HUES6 (cell line): Measurements from ENCODE around the gene SELE.
"Not testable (repeated sequence)": the region's sequence is repeated elsewhere in the genome, so short reads cannot be mapped to it uniquely, and the experiment has no call there.

Experiments used
- H3K27ac ChIP-seq: 2 replicates; pipeline ENCODE4 v1.7.0; 2013; ENCODE audit warnings: low read depth, mild to moderate bottlenecking, low read length, inconsistent platforms
- H3K27me3 ChIP-seq: 2 replicates; pipeline ENCODE4 v1.6.1; 2013; ENCODE audit warnings: low read length; ENCODE audit not compliant: control insufficient read depth, insufficient read depth
- H3K36me3 ChIP-seq: 2 replicates; pipeline ENCODE4 v1.6.1; 2013; ENCODE audit warnings: low read length; ENCODE audit not compliant: control insufficient read depth, insufficient read depth
- H3K4me1 ChIP-seq: 2 replicates; pipeline ENCODE4 v1.6.1; 2013; ENCODE audit warnings: low read length; ENCODE audit not compliant: control insufficient read depth, insufficient read depth
- H3K4me3 ChIP-seq: 2 replicates; pipeline ENCODE4 v1.5.1; 2013; ENCODE audit warnings: low read depth, low read length
- H3K9ac ChIP-seq: one replicate; pipeline ENCODE4 v1.6.1; 2013; ENCODE audit warnings: mild to moderate bottlenecking, low read length
- H3K9me3 ChIP-seq: 2 replicates; pipeline ENCODE4 v1.6.1; 2013; ENCODE audit warnings: low read depth, low read length; ENCODE audit not compliant: control insufficient read depth, insufficient read depth

SELE gene

GRCh38 chr1:169698976-169699375, 34.9 kb downstream of the SELE start:
- H3K4me3 ChIP-seq, result no peak overlapping the region
- H3K9ac ChIP-seq, result no peak overlapping the region
- no peaks in the 10 kb centered on the region for H3K36me3 ChIP-seq
- H3K4me1 ChIP-seq, result no peaks in the 10 kb centered on the region
- H3K9me3 ChIP-seq, result no peaks in the 10 kb centered on the region
- H3K27ac ChIP-seq, result no peak overlapping the region
- H3K27me3 ChIP-seq, result 0 out of 2 replicates have a peak, but pooled peaks cover 3% of the 10 kb centered on the region

GRCh38 chr1:169697755-169698154, 36.1 kb downstream of the SELE start:
- Histone ChIP-seq H3K9ac (no peak overlapping the region), H3K4me3 (no peak overlapping the region)

GRCh38 chr1:169696273-169697100, 37.4 kb downstream of the SELE start:
- no peak overlapping the region for H3K27ac ChIP-seq

More at GRCh38 chr1:169697755-169698154, 36.1 kb downstream of the SELE start:
- H3K36me3 ChIP-seq, result no peaks in the 10 kb centered on the region
- peaks cover 8% of the 10 kb centered on the region; the same call in 1 of the 2 replicates for H3K27me3 ChIP-seq
- no peaks in the 10 kb centered on the region for H3K4me1 ChIP-seq
- no peak overlapping the region for H3K27ac ChIP-seq
- H3K9me3 ChIP-seq, result no peaks in the 10 kb centered on the region

GRCh38 chr1:169694304-169695075, 39.4 kb downstream of the SELE start:
- H3K4me1 ChIP-seq, result peaks cover 19% of the 10 kb centered on the region

More at GRCh38 chr1:169696273-169697100, 37.4 kb downstream of the SELE start:
- H3K4me1 ChIP-seq, result 0 out of 2 replicates have a peak, but pooled peaks cover under 1% of the 10 kb centered on the region
- H3K4me3 ChIP-seq, result no peak overlapping the region
- no peaks in the 10 kb centered on the region for H3K9me3 ChIP-seq
- no peaks in the 10 kb centered on the region for H3K36me3 ChIP-seq
- peaks cover 18% of the 10 kb centered on the region; the same call in 1 of the 2 replicates for H3K27me3 ChIP-seq
- H3K9ac ChIP-seq, result no peak overlapping the region

GRCh38 chr1:169692756-169693460, 41.0 kb downstream of the SELE start:
- Histone ChIP-seq H3K9ac (no peak overlapping the region), H3K4me3 (no peak overlapping the region), H3K27ac (no peak overlapping the region), H3K27me3 (peaks cover 49% of the 10 kb centered on the region; the same call in 1 of the 2 replicates), H3K4me1 (peaks cover 20% of the 10 kb centered on the region), H3K36me3 (no peaks in the 10 kb centered on the region), H3K9me3 (no peaks in the 10 kb centered on the region)

More at GRCh38 chr1:169694304-169695075, 39.4 kb downstream of the SELE start:
- H3K9me3 ChIP-seq, result no peaks in the 10 kb centered on the region
- H3K27me3 ChIP-seq, result peaks cover 37% of the 10 kb centered on the region; the same call in 1 of the 2 replicates
- H3K4me3 ChIP-seq, result no peak overlapping the region
- H3K27ac ChIP-seq, result no peak overlapping the region
- H3K36me3 ChIP-seq, result no peaks in the 10 kb centered on the region
- no peak overlapping the region for H3K9ac ChIP-seq

- Histone ChIP-seq H3K36me3 (no peaks in the 10 kb centered on the region), H3K4me3 (0 out of 2 replicates have a peak overlapping the region, but pooled peaks have one; percentile 8), H3K27me3 (peaks cover 63% of the 10 kb centered on the region; the same call in 1 of the 2 replicates), H3K9me3 (no peaks in the 10 kb centered on the region; the same call in 1 of the 2 replicates), H3K4me1 (peaks cover 20% of the 10 kb centered on the region), H3K9ac (no peak overlapping the region), H3K27ac (no peak overlapping the region)
Observed at GRCh38 chr1:169690489-169690888, 43.4 kb downstream of the SELE start.

- no peak overlapping the region for H3K9ac ChIP-seq
- peaks cover 3% of the 10 kb centered on the region; the same call in 1 of the 2 replicates for H3K9me3 ChIP-seq
- H3K36me3 ChIP-seq, result no peaks in the 10 kb centered on the region
- no peak overlapping the region for H3K4me3 ChIP-seq
- no peak overlapping the region for H3K27ac ChIP-seq
- peaks cover 20% of the 10 kb centered on the region for H3K4me1 ChIP-seq
- H3K27me3 ChIP-seq, result peaks cover 64% of the 10 kb centered on the region; the same call in 1 of the 2 replicates
Observed at GRCh38 chr1:169689395-169689794, 44.5 kb downstream of the SELE start.

GRCh38 chr1:169688377-169688776, 45.5 kb downstream of the SELE start:
- H3K4me3 ChIP-seq, H3K27ac ChIP-seq, H3K9ac ChIP-seq, H3K36me3 ChIP-seq: not testable (repeated sequence)
- H3K27me3 ChIP-seq, result peaks cover 73% of the 10 kb centered on the region; the same call in 1 of the 2 replicates
- H3K9me3 ChIP-seq, result peaks cover 12% of the 10 kb centered on the region; the same call in 1 of the 2 replicates
- H3K4me1 ChIP-seq, result peaks cover 20% of the 10 kb centered on the region

- H3K27me3 ChIP-seq, result peaks cover 75% of the 10 kb centered on the region
Observed at GRCh38 chr1:169683661-169684060, 50.2 kb downstream of the SELE start.

GRCh38 chr1:169683168-169683567, 50.7 kb downstream of the SELE start:
- Histone ChIP-seq H3K27me3 (peaks cover 72% of the 10 kb centered on the region), H3K4me1 (peaks cover 19% of the 10 kb centered on the region; the same call in 1 of the 2 replicates), H3K9me3 (peaks cover 12% of the 10 kb centered on the region; the same call in 1 of the 2 replicates)
- H3K27ac ChIP-seq, H3K4me3 ChIP-seq, H3K36me3 ChIP-seq, H3K9ac ChIP-seq: not testable (repeated sequence)

More at GRCh38 chr1:169683661-169684060, 50.2 kb downstream of the SELE start:
- Histone ChIP-seq H3K27ac (no peak overlapping the region), H3K36me3 (no peaks in the 10 kb centered on the region), H3K9ac (no peak overlapping the region), H3K4me3 (no peak overlapping the region), H3K4me1 (peaks cover 19% of the 10 kb centered on the region; the same call in 1 of the 2 replicates), H3K9me3 (peaks cover 12% of the 10 kb centered on the region; the same call in 1 of the 2 replicates)
